Upper lobe of right lung (tissue), 1 donor: ENCODE results near the gene NUP50. TPM values are rescaled to one million over a fixed set of nuclear protein-coding genes. Genes with fewer than 3 reads are reported as not detected.
A peak's percentile ranks its signal among the peaks of the same experiment; 100 is the strongest.

Experiments used
- ATAC-seq: fragments of 200-7000 bp; cut with Tn5 transposase; one replicate; pipeline ENCODE4 v1.9.1; 2020; ENCODE audit warnings: mild to moderate bottlenecking, moderate library complexity
- DNase-seq: peaks from one replicate; pipeline ENCODE4 v3.0.0-alpha.2; 2020
- H3K27ac ChIP-seq: fragments of 200-600 bp; one replicate; pipeline ENCODE4 v1.8.0; 2022
- H3K27me3 ChIP-seq: fragments of 200-600 bp; one replicate; pipeline ENCODE4 v1.8.0; 2022; ENCODE audit warnings: mild to moderate bottlenecking
- H3K36me3 ChIP-seq: fragments of 200-600 bp; one replicate; pipeline ENCODE4 v1.8.0; 2022
- H3K4me1 ChIP-seq: fragments of 200-600 bp; one replicate; pipeline ENCODE4 v1.8.0; 2022
- H3K4me3 ChIP-seq: fragments of 200-600 bp; one replicate; pipeline ENCODE4 v1.8.0; 2022; ENCODE audit warnings: mild to moderate bottlenecking
- H3K9me3 ChIP-seq: fragments of 200-600 bp; one replicate; pipeline ENCODE4 v1.8.0; 2022
- intact Hi-C: fragments of 100-400 bp; cut with DNase I; formaldehyde crosslinking; loops from one replicate; pipeline ENCODE4 v1.11.0; 2022
- long read RNA-seq: library from polyadenylated mRNA; unstranded; transcript quantifications from one replicate; pipeline ENCODE4 v2.0.0, GENCODE V29; 2021
- total RNA-seq: library from RNA; stranded (reverse); fragmentation: NEBNext Ultra II Directional; extraction: Animal tissue kit (Norgen Biotek cat#: 25700); gene quantifications from one replicate; pipeline ENCODE4 v1.2.1, GENCODE V29; 2021
- TF ChIP-seq, protein P1 (sequence below): fragments of 200-600 bp; IDR thresholded peaks from one replicate; pipeline ENCODE4 v1.8.0; 2022; ENCODE audit warnings: antibody characterized with exemption
- donor health status: DM: no; HTN: yes; CAD: no; lungs with severe emphysema.

NUP50 gene, protein sequence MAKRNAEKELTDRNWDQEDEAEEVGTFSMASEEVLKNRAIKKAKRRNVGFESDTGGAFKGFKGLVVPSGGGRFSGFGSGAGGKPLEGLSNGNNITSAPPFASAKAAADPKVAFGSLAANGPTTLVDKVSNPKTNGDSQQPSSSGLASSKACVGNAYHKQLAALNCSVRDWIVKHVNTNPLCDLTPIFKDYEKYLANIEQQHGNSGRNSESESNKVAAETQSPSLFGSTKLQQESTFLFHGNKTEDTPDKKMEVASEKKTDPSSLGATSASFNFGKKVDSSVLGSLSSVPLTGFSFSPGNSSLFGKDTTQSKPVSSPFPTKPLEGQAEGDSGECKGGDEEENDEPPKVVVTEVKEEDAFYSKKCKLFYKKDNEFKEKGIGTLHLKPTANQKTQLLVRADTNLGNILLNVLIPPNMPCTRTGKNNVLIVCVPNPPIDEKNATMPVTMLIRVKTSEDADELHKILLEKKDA
- 51.5 TPM for total RNA-seq
- long read RNA-seq, full-length matches to known transcripts: 82 of 110 reads
- long read RNA-seq, partial matches to known transcripts: 3 of 110 reads
- long read RNA-seq, other reads (novel, unspliced or antisense): 25 of 110 reads

DNA sequence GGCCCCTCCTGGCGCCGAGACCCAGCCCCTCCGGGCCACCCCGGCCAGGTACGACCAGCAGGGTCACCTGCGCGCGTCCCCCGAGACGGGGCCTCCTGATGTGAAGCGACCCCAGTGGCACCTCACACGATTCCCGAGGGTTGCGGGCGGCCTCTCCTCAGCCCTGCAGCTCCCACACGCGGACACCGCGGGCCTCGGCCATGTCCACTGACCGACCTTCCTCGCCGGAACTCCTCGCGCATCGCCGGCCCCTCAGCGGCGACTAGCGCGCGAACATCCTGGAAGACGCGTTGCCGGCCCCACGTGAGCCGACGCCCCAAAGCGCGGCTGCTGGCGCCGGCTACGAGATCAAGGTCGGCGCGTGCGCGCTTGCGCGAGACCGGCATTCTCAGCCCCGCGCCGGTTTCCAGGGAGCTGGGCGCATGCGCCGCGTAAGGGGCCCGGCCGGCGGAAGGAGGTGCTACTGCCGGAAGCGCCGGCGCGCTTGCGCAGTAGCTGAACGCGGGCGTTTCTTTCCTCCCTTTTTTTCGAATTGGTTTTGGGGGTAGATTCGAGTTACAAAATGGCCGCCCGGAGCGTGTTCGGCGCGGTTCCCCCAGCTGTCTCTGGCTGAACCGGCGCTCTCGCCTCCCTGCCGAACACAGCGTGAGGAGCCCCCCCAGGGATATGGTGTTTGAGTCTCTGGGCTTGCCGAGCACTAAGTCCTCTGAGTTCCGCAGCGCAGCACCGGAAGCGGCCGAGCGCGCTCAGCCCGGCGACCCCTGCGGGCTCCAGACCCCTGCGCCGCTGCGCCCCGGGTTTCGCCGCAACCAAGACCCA, at the start of gene NUP50:
NUP50 (plus strand) TSS at position 475 of the 819 bp plus-strand sequence. CDS start 4,253 bp downstream, outside the sequence.
- Histone ChIP-seq H3K27ac (peak within 1 kb of the TSS; percentile 87), H3K4me3 (peak within 1 kb of the TSS; percentile 67), H3K36me3 (peaks cover 11% of the 10 kb centered on the region), H3K4me1 (peaks cover 41% of the 10 kb centered on the region), H3K27me3 (no peaks in the 10 kb centered on the region), H3K9me3 (no peaks in the 10 kb centered on the region)
- TF ChIP-seq, protein P1, sequence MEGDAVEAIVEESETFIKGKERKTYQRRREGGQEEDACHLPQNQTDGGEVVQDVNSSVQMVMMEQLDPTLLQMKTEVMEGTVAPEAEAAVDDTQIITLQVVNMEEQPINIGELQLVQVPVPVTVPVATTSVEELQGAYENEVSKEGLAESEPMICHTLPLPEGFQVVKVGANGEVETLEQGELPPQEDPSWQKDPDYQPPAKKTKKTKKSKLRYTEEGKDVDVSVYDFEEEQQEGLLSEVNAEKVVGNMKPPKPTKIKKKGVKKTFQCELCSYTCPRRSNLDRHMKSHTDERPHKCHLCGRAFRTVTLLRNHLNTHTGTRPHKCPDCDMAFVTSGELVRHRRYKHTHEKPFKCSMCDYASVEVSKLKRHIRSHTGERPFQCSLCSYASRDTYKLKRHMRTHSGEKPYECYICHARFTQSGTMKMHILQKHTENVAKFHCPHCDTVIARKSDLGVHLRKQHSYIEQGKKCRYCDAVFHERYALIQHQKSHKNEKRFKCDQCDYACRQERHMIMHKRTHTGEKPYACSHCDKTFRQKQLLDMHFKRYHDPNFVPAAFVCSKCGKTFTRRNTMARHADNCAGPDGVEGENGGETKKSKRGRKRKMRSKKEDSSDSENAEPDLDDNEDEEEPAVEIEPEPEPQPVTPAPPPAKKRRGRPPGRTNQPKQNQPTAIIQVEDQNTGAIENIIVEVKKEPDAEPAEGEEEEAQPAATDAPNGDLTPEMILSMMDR: no peak
- intact Hi-C loops: no loop called here
- DNase-seq (peak; percentile 98), ATAC-seq (peak; percentile 95)

DNA sequence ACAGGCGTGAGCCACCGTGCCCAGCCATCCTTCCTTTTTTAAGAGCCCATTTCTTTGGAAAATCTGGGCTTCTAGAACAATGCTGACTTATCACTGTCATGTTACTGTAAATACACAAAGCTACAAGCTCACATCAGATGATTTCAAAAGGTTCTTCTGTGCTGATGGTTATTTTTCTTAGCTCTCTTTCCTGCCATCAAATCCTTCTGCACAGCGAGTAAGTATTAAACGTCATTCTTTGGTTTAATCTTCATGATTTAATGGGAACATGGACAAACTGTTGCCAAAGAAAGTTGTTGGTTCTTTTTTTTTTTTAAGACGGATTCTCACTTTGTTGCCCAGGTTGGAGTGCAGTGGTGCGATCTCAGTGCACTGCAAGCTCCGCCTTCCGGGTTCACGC, 43.3 kb upstream of the NUP50 start:
- TF ChIP-seq, protein P1: no peak
- Histone ChIP-seq H3K27me3 (no peaks in the 10 kb centered on the region), H3K27ac (no peak overlapping the region), H3K4me1 (no peaks in the 10 kb centered on the region), H3K36me3 (no peaks in the 10 kb centered on the region), H3K9me3 (no peaks in the 10 kb centered on the region), H3K4me3 (no peak overlapping the region)
- ATAC-seq (no peak), DNase-seq (no peak)
- intact Hi-C loops: no loop called here

DNA sequence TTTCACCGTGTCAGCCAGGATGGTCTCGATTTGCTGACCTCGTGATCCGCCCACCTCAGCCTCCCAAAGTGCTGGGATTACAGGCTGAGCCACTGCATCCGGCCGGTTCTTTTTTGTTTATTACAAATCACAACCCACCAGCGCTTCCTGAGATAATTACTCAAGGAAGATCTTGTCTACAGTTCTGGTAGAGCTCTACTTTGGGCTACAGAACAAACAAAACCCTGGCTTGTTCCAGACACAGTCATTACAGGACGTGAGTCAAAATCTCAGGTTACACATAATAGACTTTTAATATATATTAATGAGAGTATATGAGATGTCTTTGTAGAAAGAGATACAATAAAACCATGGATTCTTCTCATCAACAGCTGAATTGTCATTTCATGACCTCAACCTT, 42.8 kb upstream of the NUP50 start:
- Histone ChIP-seq H3K4me1 (no peaks in the 10 kb centered on the region), H3K27me3 (no peaks in the 10 kb centered on the region)

DNA sequence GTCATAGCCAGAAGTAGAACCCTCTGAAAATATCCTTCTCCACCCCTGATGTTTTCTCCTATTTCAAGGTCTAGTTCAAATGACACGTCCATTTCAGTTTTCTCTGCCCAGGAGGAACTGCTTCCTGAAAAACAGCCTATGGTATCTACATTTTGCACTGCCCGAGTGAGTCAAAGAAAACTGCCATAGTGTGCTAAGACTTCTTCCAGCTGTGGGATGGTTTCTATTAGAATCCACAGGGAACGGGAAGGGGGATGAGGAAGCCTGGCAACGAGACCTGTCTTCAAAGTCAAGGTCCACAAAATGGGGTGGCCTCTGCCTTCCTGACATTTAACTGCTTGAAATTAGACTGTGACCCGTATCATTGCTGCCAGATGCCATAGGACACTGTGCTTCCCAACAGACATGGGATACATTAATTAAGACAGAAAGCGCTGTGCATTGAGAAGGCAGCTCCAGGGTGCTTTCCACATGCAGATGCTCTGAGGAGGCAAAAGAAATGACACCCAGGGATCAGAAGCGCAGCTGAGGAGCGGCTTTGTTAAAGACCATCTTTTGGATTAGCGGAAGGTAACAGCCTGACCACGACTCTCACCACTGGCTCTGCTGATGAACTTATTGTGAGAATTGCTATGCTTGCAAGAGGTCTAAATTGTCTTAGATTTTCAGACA, 39.4 kb upstream of the NUP50 start:
- H3K4me1 ChIP-seq: no peaks in the 10 kb centered on the region
- TF ChIP-seq, protein P1: no peak
- no peaks in the 10 kb centered on the region for H3K9me3 ChIP-seq
- intact Hi-C loops: no loop called here
- H3K27me3 ChIP-seq: no peaks in the 10 kb centered on the region
- H3K27ac ChIP-seq: no peak overlapping the region
- no peak for ATAC-seq
- H3K4me3 ChIP-seq: no peak overlapping the region
- no peaks in the 10 kb centered on the region for H3K36me3 ChIP-seq
- no peak for DNase-seq

More for the DNA sequence above, 42.8 kb upstream of the NUP50 start:
- ATAC-seq (no peak), DNase-seq (no peak)
- Histone ChIP-seq H3K36me3 (no peaks in the 10 kb centered on the region), H3K4me3 (no peak overlapping the region), H3K9me3 (no peaks in the 10 kb centered on the region), H3K27ac (no peak overlapping the region)
- TF ChIP-seq, protein P1: no peak
- intact Hi-C loops: no loop called here

DNA sequence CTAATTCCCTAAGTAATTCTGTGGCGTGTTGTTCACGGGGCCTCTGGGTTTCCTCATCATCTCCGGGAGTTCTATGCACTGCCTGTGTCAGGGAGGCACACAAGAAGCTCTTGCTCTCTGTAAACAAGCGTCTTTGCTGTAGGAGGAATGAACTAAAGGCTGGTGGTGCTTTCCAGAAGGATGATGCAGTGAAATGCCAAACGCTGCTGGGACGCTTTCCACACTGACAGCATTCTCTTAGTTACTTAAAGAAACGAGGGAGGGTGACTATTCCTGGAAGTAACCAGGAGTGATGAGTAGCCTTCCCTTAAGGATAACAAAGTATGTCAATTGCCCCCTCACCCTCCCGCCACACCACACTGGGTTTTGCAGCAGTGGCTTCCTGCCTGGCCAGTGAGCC, 38.5 kb upstream of the NUP50 start:
- Histone ChIP-seq H3K36me3 (no peaks in the 10 kb centered on the region), H3K9me3 (no peaks in the 10 kb centered on the region), H3K4me1 (no peaks in the 10 kb centered on the region), H3K27ac (no peak overlapping the region), H3K27me3 (no peaks in the 10 kb centered on the region), H3K4me3 (no peak overlapping the region)
- intact Hi-C loops: no loop called here
- no peak for ATAC-seq
- TF ChIP-seq, protein P1: no peak
- DNase-seq: no peak
